GM23338 (cell line): ENCODE measurements around the gene ARHGAP4. TPM values are rescaled to one million over a fixed set of nuclear protein-coding genes. Genes with fewer than 3 reads are reported as not detected.

Experiments used
- ATAC-seq: fragments of 200-7000 bp; cut with Tn5 transposase; 3 replicates; pipeline ENCODE4 v1.9.1; 2020
- DNase-seq: peaks from one replicate; pipeline ENCODE4 v3.0.0-alpha.2; 2015; ENCODE audit warnings: low spot score
- H2AFZ ChIP-seq: fragments of 200-600 bp; sonication (generic); 2 replicates; pipeline ENCODE4 v1.8.0; 2016; ENCODE audit warnings: antibody characterized with exemption, mild to moderate bottlenecking, moderate library complexity
- H3F3A ChIP-seq: fragments of 200-600 bp; sonication (generic); replicated peaks from 2 replicates; pipeline ENCODE4 v1.8.0; 2017; ENCODE audit warnings: antibody characterized with exemption, mixed run types, low read depth
- H3K27ac ChIP-seq: fragments of 200-600 bp; sonication (generic); 2 replicates; pipeline ENCODE4 v1.6.1; 2016; ENCODE audit warnings: low read depth
- H3K27me3 ChIP-seq: fragments of 200-600 bp; sonication (generic); 2 replicates; pipeline ENCODE4 v1.8.0; 2016; ENCODE audit warnings: mild to moderate bottlenecking, mixed run types, moderate library complexity; ENCODE audit not compliant: insufficient read depth
- H3K36me3 ChIP-seq: fragments of 200-600 bp; sonication (generic); 2 replicates; pipeline ENCODE4 v1.8.0; 2016; ENCODE audit warnings: mild to moderate bottlenecking; ENCODE audit not compliant: insufficient read depth
- H3K4me1 ChIP-seq: fragments of 200-600 bp; sonication (generic); 2 replicates; pipeline ENCODE4 v1.8.0; 2016; ENCODE audit warnings: mild to moderate bottlenecking, moderate library complexity; ENCODE audit not compliant: insufficient read depth
- H3K4me2 ChIP-seq: fragments of 200-600 bp; sonication (generic); 2 replicates; pipeline ENCODE4 v1.7.1; 2017; ENCODE audit warnings: mixed run types
- H3K4me3 ChIP-seq: fragments of 200-600 bp; sonication (generic); 2 replicates; pipeline ENCODE4 v1.6.1; 2016; ENCODE audit warnings: mixed run types
- H3K79me2 ChIP-seq: fragments of 200-600 bp; sonication (generic); replicated peaks from 2 replicates; pipeline ENCODE4 v1.8.0; 2017; ENCODE audit warnings: mild to moderate bottlenecking; ENCODE audit not compliant: insufficient read depth
- H3K9me2 ChIP-seq: fragments of 200-600 bp; sonication (generic); 2 replicates; pipeline ENCODE4 v1.8.0; 2017; ENCODE audit not compliant: insufficient read depth
- H4K20me1 ChIP-seq: fragments of 200-600 bp; sonication (generic); replicated peaks from 2 replicates; pipeline ENCODE4 v1.8.0; 2017; ENCODE audit warnings: mild to moderate bottlenecking; ENCODE audit not compliant: insufficient read depth
- H3K27ac Mint-ChIP-seq: 2 replicates; pipeline ENCODE4 v1.8.0; 2020; ENCODE audit warnings: inconsistent platforms, mild to moderate bottlenecking, moderate library complexity, mixed read lengths
- H3K27me3 Mint-ChIP-seq: 3 replicates; pipeline ENCODE4 v1.8.0; 2022; ENCODE audit warnings: low read depth, mild to moderate bottlenecking, moderate library complexity, mixed read lengths, inconsistent platforms; ENCODE audit not compliant: insufficient read depth, poor library complexity
- H3K36me3 Mint-ChIP-seq: 3 replicates; pipeline ENCODE4 v1.8.0; 2021; ENCODE audit warnings: low read depth, mild to moderate bottlenecking, inconsistent platforms, moderate library complexity, mixed read lengths
- H3K4me1 Mint-ChIP-seq: 3 replicates; pipeline ENCODE4 v1.8.0; 2020; ENCODE audit warnings: mild to moderate bottlenecking, inconsistent platforms, mixed read lengths
- H3K4me3 Mint-ChIP-seq: 3 replicates; pipeline ENCODE4 v1.8.0; 2021; ENCODE audit warnings: moderate library complexity, mild to moderate bottlenecking, inconsistent platforms, mixed read lengths
- H3K9me3 Mint-ChIP-seq: 3 replicates; pipeline ENCODE4 v1.8.0; 2020; ENCODE audit warnings: moderate library complexity, mild to moderate bottlenecking, inconsistent platforms, mixed read lengths
- CREB1 ChIP-seq: fragments of 250-450 bp; sonication (Bioruptor Pico); IDR thresholded peaks from 2 replicates; pipeline ENCODE4 v1.5.0; 2020; ENCODE audit warnings: low read depth, mild to moderate bottlenecking, moderate library complexity
- CTCF ChIP-seq, 2 experiments: fragments of 200-600 bp in 1 of 2; sonication (generic) in 1 of 2; conservative IDR thresholded peaks; 2 replicates each; pipeline versions ENCODE4 v1.5.1 to v1.6.1; 2016 to 2017; ENCODE audit warnings: antibody characterized with exemption in 2 of 2, low read depth in 2 of 2, mild to moderate bottlenecking in 2 of 2, moderate library complexity in 1 of 2
- ETS1 ChIP-seq: IDR thresholded peaks from 2 replicates; pipeline ENCODE4 v1.6.1; 2016; ENCODE audit warnings: antibody characterized with exemption
- EZH2phosphoT487 ChIP-seq: fragments of 200-600 bp; sonication (generic); IDR thresholded peaks from one replicate; pipeline ENCODE4 v1.8.1; 2018; ENCODE audit warnings: antibody characterized with exemption; ENCODE audit not compliant: unreplicated experiment
- JUNB ChIP-seq: IDR thresholded peaks from one replicate; pipeline ENCODE4 v1.6.1; 2016; ENCODE audit warnings: antibody characterized with exemption; ENCODE audit not compliant: unreplicated experiment
- NANOG ChIP-seq: IDR thresholded peaks from 2 replicates; pipeline ENCODE4 v1.6.1; 2016; ENCODE audit warnings: antibody characterized with exemption, borderline replicate concordance
- POLR2AphosphoS5 ChIP-seq: IDR thresholded peaks from 2 replicates; pipeline ENCODE4 v1.6.1; 2016; ENCODE audit warnings: antibody characterized with exemption, low read depth
- REST ChIP-seq: IDR thresholded peaks from one replicate; pipeline ENCODE4 v1.6.1; 2018; ENCODE audit warnings: antibody characterized with exemption; ENCODE audit not compliant: unreplicated experiment
- STAT1 ChIP-seq: IDR thresholded peaks from one replicate; pipeline ENCODE4 v1.6.1; 2016; ENCODE audit warnings: antibody characterized with exemption; ENCODE audit not compliant: unreplicated experiment
- ZNF114 ChIP-seq: fragments of 250-450 bp; sonication (Bioruptor Pico); IDR thresholded peaks from 2 replicates; pipeline ENCODE4 v1.5.0; 2020; ENCODE audit warnings: mild to moderate bottlenecking, moderate library complexity
- ZNF331 ChIP-seq: fragments of 250-450 bp; sonication (Bioruptor Pico); IDR thresholded peaks from 2 replicates; pipeline ENCODE4 v1.5.0; 2020; ENCODE audit warnings: low read depth, mild to moderate bottlenecking, moderate library complexity
- polyA plus RNA-seq: library from polyadenylated mRNA; unstranded; fragments of >200 nt; fragmentation: Nextera tagmentation; extraction: Ambion mirVana; gene quantifications from 2 replicates; pipeline ENCODE4 v1.2.1, GENCODE V29; 2016
- total RNA-seq: library from RNA; depleted of rRNA; stranded (reverse); fragments of >200 nt; shearing (Covaris generic); gene quantifications from 2 replicates; pipeline ENCODE4 v1.2.3, GENCODE V29; 2014

The ARHGAP4 gene
- total and polyA plus RNA-seq, 2 experiments from 2014 or later = 21.5 to 59.5 TPM

- no peak for TF ChIP-seq ZNF331 (CRISPR knock-in tag)
These were observed 39.8 kb downstream of the ARHGAP4 start, which contains the start of gene L1CAM (continued) for GRCh38 chrX:153885968-153886903.

- no peak overlapping the region for H2AFZ ChIP-seq
- Mint-ChIP-seq H3K36me3 (no peaks in the 10 kb centered on the region; the same call in 2 of the 3 replicates), H3K9me3 (no peaks in the 10 kb centered on the region; the same call in 2 of the 3 replicates), H3K27me3 (peaks cover 8% of the 10 kb centered on the region), H3K4me3 (peak overlapping the region; percentile 70), H3K27ac (no peak overlapping the region), H3K4me1 (peaks cover 22% of the 10 kb centered on the region)
- peak; percentile 3; the same call in 2 of the 3 replicates for ATAC-seq
- no peaks in the 10 kb centered on the region; the same call in 1 of the 2 replicates for H3K27me3 ChIP-seq
- H3K4me3 ChIP-seq = peak overlapping the region; percentile 56
- no peaks in the 10 kb centered on the region for H4K20me1 ChIP-seq
- no peaks in the 10 kb centered on the region for H3K9me2 ChIP-seq
- peaks cover 19% of the 10 kb centered on the region; the same call in 1 of the 2 replicates for H3K4me1 ChIP-seq
- no peaks in the 10 kb centered on the region for H3K36me3 ChIP-seq
- peak overlapping the region; percentile 71 for H3K4me2 ChIP-seq
- H3K27ac ChIP-seq = no peak overlapping the region
- H3F3A ChIP-seq = no peaks in the 10 kb centered on the region
- no peak for DNase-seq
- H3K79me2 ChIP-seq = no peaks in the 10 kb centered on the region
- TF ChIP-seq EZH2phosphoT487 (no peak), JUNB (no peak), NANOG (no peak), REST (no peak), POLR2AphosphoS5 (no peak), STAT1 (no peak), ETS1 (no peak), CREB1 (no peak), ZNF114 (no peak), CTCF (conservative IDR thresholded peaks at IDR 0.05; ENCODE audit: low read depth in 2 of 2) (no peak), ZNF331 (CRISPR knock-in tag) (no peak)
These were observed 40.8 kb downstream of the ARHGAP4 start for GRCh38 chrX:153885208-153885787.
